Measurements from ENCODE around the gene CYP17A1. TPM values are rescaled to one million over a fixed set of nuclear protein-coding genes. Genes with fewer than 3 reads are reported as not detected.

The CYP17A1 gene, protein sequence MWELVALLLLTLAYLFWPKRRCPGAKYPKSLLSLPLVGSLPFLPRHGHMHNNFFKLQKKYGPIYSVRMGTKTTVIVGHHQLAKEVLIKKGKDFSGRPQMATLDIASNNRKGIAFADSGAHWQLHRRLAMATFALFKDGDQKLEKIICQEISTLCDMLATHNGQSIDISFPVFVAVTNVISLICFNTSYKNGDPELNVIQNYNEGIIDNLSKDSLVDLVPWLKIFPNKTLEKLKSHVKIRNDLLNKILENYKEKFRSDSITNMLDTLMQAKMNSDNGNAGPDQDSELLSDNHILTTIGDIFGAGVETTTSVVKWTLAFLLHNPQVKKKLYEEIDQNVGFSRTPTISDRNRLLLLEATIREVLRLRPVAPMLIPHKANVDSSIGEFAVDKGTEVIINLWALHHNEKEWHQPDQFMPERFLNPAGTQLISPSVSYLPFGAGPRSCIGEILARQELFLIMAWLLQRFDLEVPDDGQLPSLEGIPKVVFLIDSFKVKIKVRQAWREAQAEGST
- total RNA-seq (2021) (2.1 to 4.2 TPM (median 3.0 TPM) in 3 replicates), Bru-seq, nascent RNA (not detected)
- long read RNA-seq, experiment 1, result 0 reads
- long read RNA-seq, experiment 2, result 0 reads
- long read RNA-seq, experiment 3, result 0 reads

DNA sequence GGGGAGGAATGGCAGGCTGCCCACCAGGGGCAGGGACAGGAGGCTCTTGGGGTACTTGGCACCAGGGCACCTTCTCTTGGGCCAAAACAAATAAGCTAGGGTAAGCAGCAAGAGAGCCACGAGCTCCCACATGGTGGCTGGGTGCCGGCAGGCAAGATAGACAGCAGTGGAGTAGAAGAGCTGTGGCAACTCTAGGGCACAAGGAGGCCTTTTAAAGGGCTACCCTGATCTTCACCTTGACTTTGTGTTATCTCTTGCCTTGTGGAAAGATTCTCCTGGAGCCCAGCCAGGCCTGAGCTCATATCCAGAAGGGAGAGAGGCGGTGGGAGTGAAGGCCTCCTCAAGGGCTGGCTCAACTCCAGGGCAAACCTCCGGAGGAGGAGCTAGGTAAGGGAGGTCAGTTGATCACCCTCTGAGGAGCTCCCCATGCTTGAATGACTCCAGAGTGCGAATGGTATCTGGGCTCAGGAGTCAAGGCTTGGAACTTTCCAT lies at the start of gene CYP17A1:
CYP17A1 (minus strand) TSS at position 184 of the 492 bp plus-strand sequence; CDS start at position 132, 52 bp downstream.
- DNase-seq (ENCODE audit: low spot score) (no peak), ATAC-seq (no peak)
- H3K4me3 Mint-ChIP-seq, result no peak within 1 kb of the TSS
- H3K36me3 Mint-ChIP-seq, result peaks cover 21% of the 10 kb centered on the region
- no peak within 1 kb of the TSS for H3K27ac Mint-ChIP-seq
- peaks cover 30% of the 10 kb centered on the region for H3K9me3 Mint-ChIP-seq
- ChIA-PET POLR2A (no interaction called here), CTCF (interaction anchor here (0.8 to 3.8 kb wide), 5 partner anchors 34 to 211 kb away, joined by 3 to 40 read pairs (median 3); no protein-coding TSS in a partner anchor)
- TF ChIP-seq JUN (CRISPR knock-in tag; IDR thresholded peaks at IDR 0.05) (no peak), ZMAT4 (CRISPR knock-in tag; IDR thresholded peaks at IDR 0.05) (no peak), CREB1 (CRISPR knock-in tag; IDR thresholded peaks at IDR 0.05) (no peak), ELF4 (CRISPR knock-in tag; IDR thresholded peaks at IDR 0.05; ENCODE audit: low read depth) (no peak), SOX15 (CRISPR knock-in tag; IDR thresholded peaks at IDR 0.05) (no peak), ARID4B (CRISPR knock-in tag; IDR thresholded peaks at IDR 0.05; ENCODE audit: borderline replicate concordance) (no peak), TEAD4 (CRISPR knock-in tag; IDR thresholded peaks at IDR 0.05) (no peak), SMAD4 (CRISPR knock-in tag; IDR thresholded peaks at IDR 0.05) (no peak), ZSCAN18 (CRISPR knock-in tag; IDR thresholded peaks at IDR 0.05) (no peak), FOXP1 (CRISPR knock-in tag; IDR thresholded peaks at IDR 0.05; ENCODE audit: borderline replicate concordance) (no peak), FOXJ3 (CRISPR knock-in tag; IDR thresholded peaks at IDR 0.05; ENCODE audit: borderline replicate concordance) (no peak), NFE2L1 (CRISPR knock-in tag; IDR thresholded peaks at IDR 0.05) (no peak), IRF2 (CRISPR knock-in tag; IDR thresholded peaks at IDR 0.05; ENCODE audit: borderline replicate concordance, low read depth) (no peak), ATF6 (CRISPR knock-in tag; IDR thresholded peaks at IDR 0.05) (no peak), MXD4 (CRISPR knock-in tag; IDR thresholded peaks at IDR 0.05; ENCODE audit: borderline replicate concordance) (no peak), GRHL2 (CRISPR knock-in tag; IDR thresholded peaks at IDR 0.05; ENCODE audit: insufficient replicate concordance, severe bottlenecking) (no peak), ZNF219 (CRISPR knock-in tag; IDR thresholded peaks at IDR 0.05; ENCODE audit: borderline replicate concordance) (no peak)
- TF ChIP-seq, protein P1, sequence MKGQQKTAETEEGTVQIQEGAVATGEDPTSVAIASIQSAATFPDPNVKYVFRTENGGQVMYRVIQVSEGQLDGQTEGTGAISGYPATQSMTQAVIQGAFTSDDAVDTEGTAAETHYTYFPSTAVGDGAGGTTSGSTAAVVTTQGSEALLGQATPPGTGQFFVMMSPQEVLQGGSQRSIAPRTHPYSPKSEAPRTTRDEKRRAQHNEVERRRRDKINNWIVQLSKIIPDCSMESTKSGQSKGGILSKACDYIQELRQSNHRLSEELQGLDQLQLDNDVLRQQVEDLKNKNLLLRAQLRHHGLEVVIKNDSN (CRISPR knock-in tag; IDR thresholded peaks at IDR 0.05), result no peak
- H3K27me3 Mint-ChIP-seq (ENCODE audit: low read depth), result peaks cover 22% of the 10 kb centered on the region
- 0 out of 2 replicates have a peak, but pooled peaks cover 5% of the 10 kb centered on the region for H3K4me1 Mint-ChIP-seq
